Panc1 (cell line): ENCODE data around the gene ROBO4. TPM values are rescaled to one million over a fixed set of nuclear protein-coding genes. Genes with fewer than 3 reads are reported as not detected.
A peak's percentile ranks its signal among the peaks of the same experiment; 100 is the strongest.

Source experiments
- ATAC-seq: fragments of 200-7000 bp; cut with Tn5 transposase; 2 replicates; pipeline ENCODE4 v1.9.1; 2020; ENCODE audit warnings: mild to moderate bottlenecking, moderate library complexity
- BruUV-seq: library from RNA; stranded (reverse); fragments of 400-500 nt; replicated peaks from 2 replicates; lab custom pipeline; 2021; lab: Mats Ljungman, UMichigan
- CTCF ChIA-PET: fragments of 300-600 bp; sonication (Branson Sonifier 250); formaldehyde crosslinking; loops from one replicate; lab custom pipeline; 2022; ENCODE audit warnings: antibody characterized with exemption; lab: Charles Lee
- POLR2A ChIA-PET: fragments of 300-600 bp; sonication (Branson Sonifier 250); formaldehyde crosslinking; loops from one replicate; lab custom pipeline; 2022; ENCODE audit warnings: antibody characterized with exemption; lab: Charles Lee
- DNase-seq: peaks from one replicate; pipeline ENCODE4 v3.0.0-alpha.2; 2010; ENCODE audit warnings: low read depth, low spot score
- H3K27ac ChIP-seq: 2 replicates; pipeline ENCODE4 v1.5.1; 2011; ENCODE audit warnings: mild to moderate bottlenecking, low read length, inconsistent platforms
- H3K27me3 ChIP-seq: fragments of 200-500 bp; sonication (Bioruptor generic); 2 replicates; pipeline ENCODE4 v1.6.0; 2014; ENCODE audit warnings: low read length, inconsistent platforms; ENCODE audit not compliant: control insufficient read depth, insufficient read depth
- H3K36me3 ChIP-seq: fragments of 200-500 bp; sonication (Bioruptor generic); 2 replicates; pipeline ENCODE4 v1.5.1; 2014; ENCODE audit warnings: inconsistent platforms, mild to moderate bottlenecking, low read length, moderate library complexity; ENCODE audit not compliant: control insufficient read depth, insufficient read depth
- H3K4me1 ChIP-seq: 2 replicates; pipeline ENCODE4 v1.5.1; 2011; ENCODE audit warnings: inconsistent platforms, mild to moderate bottlenecking, low read length, moderate library complexity; ENCODE audit not compliant: control insufficient read depth, insufficient read depth
- H3K4me3 ChIP-seq, 2 experiments: 2 replicates each; pipeline ENCODE4 v1.5.1; 2011 to 2012; ENCODE audit warnings: low read depth in 2 of 2, low read length in 2 of 2, mild to moderate bottlenecking in 2 of 2, inconsistent platforms in 1 of 2, moderate library complexity in 1 of 2
- H3K9me3 ChIP-seq: fragments of 200-500 bp; sonication (Bioruptor generic); 2 replicates; pipeline ENCODE4 v1.5.1; 2014; ENCODE audit warnings: low read depth, mild to moderate bottlenecking, inconsistent platforms, low read length, moderate library complexity; ENCODE audit not compliant: control insufficient read depth, insufficient read depth
- POLR2AphosphoS5 ChIP-seq: IDR thresholded peaks from 2 replicates; pipeline ENCODE4 v1.6.1; 2012; ENCODE audit warnings: mild to moderate bottlenecking, low read depth, low read length, moderate library complexity
- SIN3A ChIP-seq: IDR thresholded peaks from 2 replicates; pipeline ENCODE4 v1.6.1; 2012; ENCODE audit warnings: low read depth, mild to moderate bottlenecking, low read length, moderate library complexity, borderline replicate concordance; ENCODE audit not compliant: insufficient read depth
- TCF7L2 ChIP-seq: IDR thresholded peaks from 2 replicates; pipeline ENCODE4 v1.6.1; 2011; ENCODE audit warnings: mild to moderate bottlenecking, low read depth, low read length, inconsistent platforms
- in situ Hi-C: cut with HindIII; loops from 2 replicates; pipeline ENCODE4 v1.10.0; 2016; ENCODE audit warnings: low sequenced_read_pairs, low pct_unique_long_range_greater_than_20kb
- intact Hi-C: fragments of 100-400 bp; cut with micrococcal nuclease; formaldehyde crosslinking; loops from one replicate; pipeline ENCODE4 v1.10.0; 2022; ENCODE audit not compliant: unreplicated experiment
- total RNA-seq: library from RNA; stranded (reverse); gene quantifications from one replicate; pipeline ENCODE4 v1.2.1, GENCODE V29; 2021; ENCODE audit not compliant: unreplicated experiment
- TF ChIP-seq, protein P1 (sequence below): fragments of 450-650 bp; IDR thresholded peaks from 2 replicates; pipeline ENCODE4 v1.5.1; 2017; ENCODE audit warnings: mild to moderate bottlenecking
- TF ChIP-seq, protein P2 (sequence below), 2 experiments: IDR thresholded peaks; 2 replicates each; pipeline ENCODE4 v1.6.1; 2011 to 2012; ENCODE audit warnings: low read depth in 2 of 2, control low read depth in 1 of 2, low read length in 1 of 2, mild to moderate bottlenecking in 1 of 2, moderate library complexity in 1 of 2; ENCODE audit not compliant: insufficient read depth in 1 of 2

Gene ROBO4
- total RNA-seq, 1 experiment from 2014 or later = 0.26 TPM

DNA sequence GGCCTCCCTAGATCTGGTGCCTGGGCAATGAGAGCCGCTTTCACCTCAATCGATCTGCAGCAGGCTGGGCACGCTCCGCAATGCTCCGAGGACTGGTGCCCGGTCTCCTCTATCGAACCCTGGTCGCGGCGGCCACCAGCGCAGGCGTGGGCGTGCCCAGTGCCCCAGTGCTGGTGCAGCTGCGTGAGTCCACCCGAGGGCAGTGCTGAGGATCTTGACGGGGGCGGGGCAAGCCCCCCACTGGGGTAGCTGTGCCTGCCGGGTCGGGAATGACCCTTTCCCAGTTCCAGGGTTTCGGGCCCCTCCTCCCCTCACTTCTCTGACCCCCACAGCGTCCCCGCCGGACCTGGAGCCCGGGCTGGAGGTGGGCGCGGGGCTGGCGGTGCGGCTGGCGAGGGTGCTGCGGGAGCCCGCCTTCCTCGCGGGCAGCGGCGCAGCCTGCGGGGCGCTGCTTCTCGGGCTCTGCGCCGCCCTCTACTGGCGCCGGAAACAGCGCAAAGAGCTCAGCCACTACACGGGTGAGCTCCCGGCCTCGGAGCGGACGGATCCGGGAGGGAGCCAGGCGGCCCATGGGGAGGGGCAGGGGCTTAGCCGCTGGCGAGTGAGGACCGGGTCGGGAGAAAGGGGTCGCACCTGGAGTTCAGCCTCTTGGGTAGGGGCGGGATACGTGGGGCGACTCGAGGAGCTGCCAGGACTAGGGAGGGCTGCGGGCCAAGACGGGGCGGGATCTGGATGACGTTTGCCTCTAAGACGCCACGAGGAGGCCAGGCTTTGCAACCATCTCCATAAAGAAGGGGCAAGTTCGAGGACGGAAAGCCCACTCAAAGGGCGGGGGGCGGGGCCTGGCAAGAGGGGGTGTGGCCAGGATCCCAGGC lies 21.5 kb downstream of the ROBO4 start:
- POLR2A ChIA-PET = interaction anchor here (0.6 to 0.9 kb wide), 5 partner anchors 25 to 1601 kb away, joined by 3 to 8 read pairs (median 4); no protein-coding TSS in a partner anchor
- no peaks in the 10 kb centered on the region for H3K36me3 ChIP-seq
- no TSS peak for BruUV-seq
- H3K4me1 ChIP-seq = peaks cover 4% of the 10 kb centered on the region
- CTCF ChIA-PET = interaction anchor here (0.6 to 1.4 kb wide), 14 partner anchors 10 to 263 kb away, joined by 3 to 14 read pairs (median 4); partner anchors contain the start of genes CCDC15 and ROBO3
- peaks cover 19% of the 10 kb centered on the region for H3K27me3 ChIP-seq
- peak overlapping the region; percentile 65 to 68 for H3K4me3 ChIP-seq
- ATAC-seq (peak; percentile 96), DNase-seq (peak; percentile 73)
- intact Hi-C loops (no loop called here), in situ Hi-C loops (no loop called here)
- no peaks in the 10 kb centered on the region for H3K9me3 ChIP-seq
- TF ChIP-seq TCF7L2 = no peak
- TF ChIP-seq, protein P1, sequence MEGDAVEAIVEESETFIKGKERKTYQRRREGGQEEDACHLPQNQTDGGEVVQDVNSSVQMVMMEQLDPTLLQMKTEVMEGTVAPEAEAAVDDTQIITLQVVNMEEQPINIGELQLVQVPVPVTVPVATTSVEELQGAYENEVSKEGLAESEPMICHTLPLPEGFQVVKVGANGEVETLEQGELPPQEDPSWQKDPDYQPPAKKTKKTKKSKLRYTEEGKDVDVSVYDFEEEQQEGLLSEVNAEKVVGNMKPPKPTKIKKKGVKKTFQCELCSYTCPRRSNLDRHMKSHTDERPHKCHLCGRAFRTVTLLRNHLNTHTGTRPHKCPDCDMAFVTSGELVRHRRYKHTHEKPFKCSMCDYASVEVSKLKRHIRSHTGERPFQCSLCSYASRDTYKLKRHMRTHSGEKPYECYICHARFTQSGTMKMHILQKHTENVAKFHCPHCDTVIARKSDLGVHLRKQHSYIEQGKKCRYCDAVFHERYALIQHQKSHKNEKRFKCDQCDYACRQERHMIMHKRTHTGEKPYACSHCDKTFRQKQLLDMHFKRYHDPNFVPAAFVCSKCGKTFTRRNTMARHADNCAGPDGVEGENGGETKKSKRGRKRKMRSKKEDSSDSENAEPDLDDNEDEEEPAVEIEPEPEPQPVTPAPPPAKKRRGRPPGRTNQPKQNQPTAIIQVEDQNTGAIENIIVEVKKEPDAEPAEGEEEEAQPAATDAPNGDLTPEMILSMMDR = peak; percentile 98
- TF ChIP-seq POLR2AphosphoS5 = 0 out of 2 replicates have a peak, but pooled peaks have one; percentile 65
- TF ChIP-seq SIN3A = no peak
- TF ChIP-seq, protein P2, sequence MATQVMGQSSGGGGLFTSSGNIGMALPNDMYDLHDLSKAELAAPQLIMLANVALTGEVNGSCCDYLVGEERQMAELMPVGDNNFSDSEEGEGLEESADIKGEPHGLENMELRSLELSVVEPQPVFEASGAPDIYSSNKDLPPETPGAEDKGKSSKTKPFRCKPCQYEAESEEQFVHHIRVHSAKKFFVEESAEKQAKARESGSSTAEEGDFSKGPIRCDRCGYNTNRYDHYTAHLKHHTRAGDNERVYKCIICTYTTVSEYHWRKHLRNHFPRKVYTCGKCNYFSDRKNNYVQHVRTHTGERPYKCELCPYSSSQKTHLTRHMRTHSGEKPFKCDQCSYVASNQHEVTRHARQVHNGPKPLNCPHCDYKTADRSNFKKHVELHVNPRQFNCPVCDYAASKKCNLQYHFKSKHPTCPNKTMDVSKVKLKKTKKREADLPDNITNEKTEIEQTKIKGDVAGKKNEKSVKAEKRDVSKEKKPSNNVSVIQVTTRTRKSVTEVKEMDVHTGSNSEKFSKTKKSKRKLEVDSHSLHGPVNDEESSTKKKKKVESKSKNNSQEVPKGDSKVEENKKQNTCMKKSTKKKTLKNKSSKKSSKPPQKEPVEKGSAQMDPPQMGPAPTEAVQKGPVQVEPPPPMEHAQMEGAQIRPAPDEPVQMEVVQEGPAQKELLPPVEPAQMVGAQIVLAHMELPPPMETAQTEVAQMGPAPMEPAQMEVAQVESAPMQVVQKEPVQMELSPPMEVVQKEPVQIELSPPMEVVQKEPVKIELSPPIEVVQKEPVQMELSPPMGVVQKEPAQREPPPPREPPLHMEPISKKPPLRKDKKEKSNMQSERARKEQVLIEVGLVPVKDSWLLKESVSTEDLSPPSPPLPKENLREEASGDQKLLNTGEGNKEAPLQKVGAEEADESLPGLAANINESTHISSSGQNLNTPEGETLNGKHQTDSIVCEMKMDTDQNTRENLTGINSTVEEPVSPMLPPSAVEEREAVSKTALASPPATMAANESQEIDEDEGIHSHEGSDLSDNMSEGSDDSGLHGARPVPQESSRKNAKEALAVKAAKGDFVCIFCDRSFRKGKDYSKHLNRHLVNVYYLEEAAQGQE (IDR thresholded peaks at IDR 0.05; ENCODE audit: insufficient read depth in 1 of 2, low read depth in 2 of 2, low read length in 1 of 2) = no peak
- peak overlapping the region; percentile 89 for H3K27ac ChIP-seq

DNA sequence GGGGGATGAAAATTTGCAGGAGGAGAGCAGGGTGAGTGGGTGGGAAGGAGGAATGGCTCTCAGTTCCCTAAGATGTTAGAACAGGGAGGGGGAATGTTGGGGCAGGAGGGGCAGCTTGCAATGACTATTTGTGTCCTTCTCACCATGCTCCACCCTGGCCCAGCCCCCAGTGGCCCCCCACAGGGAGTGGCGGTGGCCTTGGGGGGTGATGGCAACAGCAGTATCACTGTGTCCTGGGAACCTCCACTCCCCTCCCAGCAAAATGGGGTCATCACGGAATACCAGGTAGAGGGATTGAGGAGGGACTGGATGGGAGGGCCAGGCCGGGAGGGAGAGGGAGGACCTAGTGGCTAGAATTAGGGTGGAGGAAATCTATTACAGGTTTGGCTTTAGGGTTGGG lies 22.3 kb downstream of the ROBO4 start:
- DNase-seq (no peak), ATAC-seq (no peak)
- BruUV-seq = no TSS peak
- ChIA-PET POLR2A (interaction anchor here (0.6 kb wide), 1 partner anchor 25 kb away, joined by 3 read pairs; no protein-coding TSS in a partner anchor), CTCF (interaction anchor here (0.6 to 1.4 kb wide), 2 partner anchors 9 to 11 kb away, joined by 5 to 14 read pairs; partner anchors contain the start of gene ROBO3)
- Histone ChIP-seq H3K4me1 (peaks cover 4% of the 10 kb centered on the region), H3K9me3 (no peaks in the 10 kb centered on the region), H3K36me3 (no peaks in the 10 kb centered on the region), H3K27me3 (peaks cover 23% of the 10 kb centered on the region), H3K27ac (peak overlapping the region; percentile 89), H3K4me3 (peak overlapping the region; percentile 65 to 68)
- intact Hi-C loops = no loop called here
- TF ChIP-seq, protein P1 = no peak
- TF ChIP-seq, protein P2 (IDR thresholded peaks at IDR 0.05; ENCODE audit: insufficient read depth in 1 of 2, low read depth in 2 of 2, low read length in 1 of 2) = no peak
- TF ChIP-seq SIN3A = no peak
- TF ChIP-seq TCF7L2 = no peak
- no peak for TF ChIP-seq POLR2AphosphoS5
- in situ Hi-C loops = no loop called here
